Measurements from ENCODE around the gene CCSER1.

Gene CCSER1

DNA sequence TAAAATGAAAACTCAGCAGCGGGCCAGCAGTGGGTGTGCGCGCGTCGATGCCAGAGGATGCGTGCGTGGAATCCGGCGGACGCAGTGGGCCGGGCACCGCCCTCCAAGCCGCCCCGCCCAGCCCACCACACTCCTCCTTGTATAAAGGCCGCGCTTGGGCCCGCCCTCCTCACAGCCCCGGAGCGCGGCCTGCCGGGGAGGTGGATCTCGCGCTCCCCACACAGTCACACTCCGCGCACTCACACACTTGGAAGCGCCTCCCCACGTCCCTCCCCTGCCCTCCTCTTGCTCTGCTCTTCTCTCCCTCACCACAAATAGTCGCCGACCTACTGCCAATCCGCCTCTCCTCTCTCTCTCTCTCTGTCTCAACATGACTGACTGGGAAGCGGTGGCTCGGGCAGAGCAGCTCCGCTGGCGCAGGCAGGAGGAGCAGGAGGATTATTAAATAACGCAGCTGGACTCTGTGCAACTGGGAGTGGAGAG is at the start of gene CCSER1:
CCSER1 (plus strand) TSS at position 172 of the 483 bp plus-strand sequence.
- DNase-seq (ENCODE audit: low spot score) = peak; percentile 92

DNA sequence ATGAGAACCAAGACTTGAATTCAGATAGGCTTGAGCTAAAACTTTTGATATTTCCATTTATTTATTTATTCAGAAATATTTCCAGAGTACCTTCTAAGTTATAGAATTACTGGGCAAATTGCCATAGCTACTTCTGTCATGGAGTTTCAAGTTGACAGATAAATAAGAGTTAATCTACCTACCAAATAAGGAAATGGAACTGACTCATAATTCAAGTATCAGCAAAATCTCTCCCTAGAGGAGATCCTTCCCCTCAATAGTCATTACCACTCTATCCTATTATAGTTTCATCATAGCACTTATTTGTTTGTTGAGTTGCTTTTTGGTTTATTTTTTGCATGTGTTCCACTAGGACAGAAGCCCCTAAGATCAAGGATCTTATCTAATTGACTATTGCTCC is 48.8 kb upstream of the CCSER1 start:
- DNase-seq (ENCODE audit: low spot score) = no peak

DNA sequence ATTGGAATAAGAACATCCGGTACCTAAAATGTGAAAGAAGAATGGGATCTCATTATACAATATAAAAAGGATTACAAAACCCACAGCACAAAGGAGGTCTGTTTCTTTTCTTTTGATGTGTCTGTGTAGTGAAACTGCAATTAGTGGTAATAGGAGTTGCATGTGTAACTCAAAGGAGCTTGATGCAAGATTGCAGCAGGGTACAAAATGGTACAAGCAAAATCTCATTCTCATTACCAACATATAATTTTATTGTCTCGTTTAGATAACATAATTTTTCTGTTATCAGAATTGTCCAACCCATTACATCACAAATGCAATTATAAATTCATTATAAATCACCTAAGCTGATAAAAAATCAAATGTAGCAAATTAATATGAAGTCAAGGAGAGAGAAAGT is 47.1 kb upstream of the CCSER1 start:
- no peak for DNase-seq (ENCODE audit: low spot score)

DNA sequence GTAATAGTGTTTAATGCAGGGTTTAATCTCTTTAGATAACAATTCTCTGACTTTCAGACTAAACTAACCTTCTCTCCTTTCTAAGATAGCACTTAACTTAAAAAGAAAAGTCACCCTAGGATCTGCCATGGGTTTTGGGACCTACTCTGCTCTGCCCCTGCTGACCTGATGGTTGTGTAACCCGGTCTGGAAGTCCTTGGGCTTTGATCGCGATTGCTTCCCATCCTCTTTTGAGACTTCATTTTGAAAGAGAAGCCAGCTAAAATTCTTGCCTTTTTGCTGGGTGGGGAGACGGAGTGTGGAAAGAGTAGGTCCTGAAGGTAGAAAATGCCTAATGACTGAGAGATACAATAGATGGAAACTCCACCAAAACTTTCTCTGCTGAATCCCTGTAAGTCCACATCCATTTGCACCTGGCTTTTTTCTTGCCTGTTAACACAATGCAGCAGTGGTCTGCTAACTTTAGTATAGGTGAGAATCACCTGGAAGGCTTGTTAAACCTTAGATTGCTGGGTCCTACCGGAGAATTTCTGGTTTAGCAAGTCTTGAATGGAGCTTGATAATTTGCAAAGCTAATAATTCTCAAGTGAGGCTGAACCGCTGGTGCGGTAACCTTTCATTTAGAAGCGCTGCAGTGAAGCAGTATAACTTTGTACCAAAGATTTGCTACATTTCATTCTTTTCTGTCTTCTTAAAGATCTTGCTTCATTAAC is 45.6 kb upstream of the CCSER1 start:
- DNase-seq (ENCODE audit: low spot score) = no peak

DNA sequence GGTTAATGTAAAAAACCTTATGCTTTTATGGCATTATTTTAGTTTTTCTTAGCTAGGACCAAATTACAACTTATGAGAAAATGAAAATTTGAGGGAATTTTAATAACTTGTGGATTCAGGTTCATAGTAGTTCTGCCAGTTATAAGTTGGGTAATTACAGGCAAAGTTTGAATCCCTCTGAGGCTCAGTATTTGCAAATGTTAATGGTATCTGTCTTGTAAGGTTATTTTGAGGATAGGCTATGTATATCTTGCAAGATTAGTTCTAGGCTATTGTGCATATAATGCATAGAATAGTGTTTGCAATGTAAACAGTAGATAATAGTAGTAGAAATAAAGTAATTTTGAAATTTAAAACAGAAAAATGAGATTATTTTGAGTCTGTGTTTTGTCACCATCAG is 44.7 kb upstream of the CCSER1 start:
- no peak for DNase-seq (ENCODE audit: low spot score)

DNA sequence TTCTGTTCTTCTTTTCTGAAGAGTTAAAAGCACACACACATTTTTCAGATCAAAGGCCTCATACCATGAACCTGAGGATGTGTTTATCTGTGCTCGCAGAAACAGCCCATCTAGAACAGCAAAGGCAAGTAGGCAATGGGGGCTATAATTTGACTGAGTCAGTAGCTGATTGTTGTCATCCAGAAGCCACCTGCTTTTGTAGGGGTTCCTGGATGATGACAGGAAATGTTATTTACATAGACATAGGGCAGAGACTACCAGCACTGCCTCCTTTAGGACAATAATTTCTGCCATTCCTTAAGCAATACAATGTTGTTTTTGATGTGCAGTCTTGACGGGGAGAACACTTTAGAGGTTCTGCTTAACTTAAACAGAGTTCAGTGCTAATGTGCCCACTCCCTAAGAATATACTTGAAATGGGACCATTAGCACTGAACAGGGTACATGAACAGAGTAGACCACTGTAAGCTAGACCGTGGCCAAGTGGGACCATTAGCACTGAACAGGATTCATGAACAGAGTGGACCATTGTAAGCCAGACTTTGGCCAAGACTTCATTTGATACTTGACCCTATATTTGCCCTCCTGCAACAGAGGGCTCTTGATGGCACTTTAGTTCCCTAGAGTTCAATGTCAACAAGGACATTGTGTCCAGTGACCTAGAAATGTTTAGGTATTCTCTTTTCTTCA is 42.8 kb upstream of the CCSER1 start:
- no peak for DNase-seq (ENCODE audit: low spot score)

DNA sequence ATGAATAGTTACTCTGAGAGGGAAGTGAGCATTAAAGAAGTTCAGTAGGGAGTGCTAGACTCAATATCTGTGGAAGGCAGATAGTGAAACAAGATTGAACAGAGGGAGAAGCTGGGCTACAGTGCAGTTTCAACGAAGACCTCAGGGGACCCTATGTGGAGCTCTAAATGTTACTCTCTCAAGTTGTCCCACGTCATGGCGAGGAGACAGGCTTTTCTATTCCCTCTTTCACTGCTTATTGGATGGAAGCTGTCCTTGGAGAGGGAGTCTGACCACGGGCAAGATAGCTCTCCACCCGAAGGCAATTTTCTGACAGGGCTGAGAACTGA is 42.3 kb upstream of the CCSER1 start:
- no peak for DNase-seq (ENCODE audit: low spot score)

DNA sequence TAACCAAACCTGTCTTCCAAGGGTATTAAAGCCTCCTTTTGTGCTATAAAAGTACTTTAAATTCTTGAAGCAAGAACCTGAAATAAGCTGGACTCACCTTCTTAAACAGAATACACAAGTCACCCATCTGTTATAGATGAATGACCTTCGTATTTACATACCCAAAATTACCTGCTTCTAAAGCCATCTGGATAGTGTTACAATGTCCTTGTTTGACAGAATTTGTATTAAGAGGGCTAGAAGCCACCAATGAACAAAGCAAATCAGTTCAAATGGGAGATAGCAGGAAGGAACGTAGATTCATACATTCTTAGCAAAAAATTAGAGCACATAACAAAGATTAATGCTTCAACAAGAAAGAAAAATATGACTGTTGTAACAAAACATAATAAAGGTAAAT is 33.7 kb upstream of the CCSER1 start:
- no peak for DNase-seq (ENCODE audit: low spot score)

DNA sequence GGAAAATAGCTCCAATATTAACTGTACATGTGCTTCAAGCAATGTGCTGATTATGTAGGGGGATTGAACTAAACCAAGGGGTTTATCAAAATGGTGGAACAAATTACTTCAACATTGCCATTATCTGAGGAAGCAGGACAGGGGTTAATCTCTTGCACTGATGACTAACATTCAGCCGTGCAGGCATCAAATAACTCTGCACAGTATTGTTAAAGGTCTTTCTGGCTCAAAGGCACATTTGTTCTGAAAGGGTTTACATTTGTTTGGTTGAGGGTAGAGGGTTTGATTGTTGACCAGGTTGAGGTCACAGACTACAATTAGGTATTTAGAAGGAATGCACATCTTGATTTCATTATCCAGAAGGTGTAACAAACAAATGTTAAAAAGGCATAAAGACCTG is 32.2 kb upstream of the CCSER1 start:
- DNase-seq (ENCODE audit: low spot score) = no peak

DNA sequence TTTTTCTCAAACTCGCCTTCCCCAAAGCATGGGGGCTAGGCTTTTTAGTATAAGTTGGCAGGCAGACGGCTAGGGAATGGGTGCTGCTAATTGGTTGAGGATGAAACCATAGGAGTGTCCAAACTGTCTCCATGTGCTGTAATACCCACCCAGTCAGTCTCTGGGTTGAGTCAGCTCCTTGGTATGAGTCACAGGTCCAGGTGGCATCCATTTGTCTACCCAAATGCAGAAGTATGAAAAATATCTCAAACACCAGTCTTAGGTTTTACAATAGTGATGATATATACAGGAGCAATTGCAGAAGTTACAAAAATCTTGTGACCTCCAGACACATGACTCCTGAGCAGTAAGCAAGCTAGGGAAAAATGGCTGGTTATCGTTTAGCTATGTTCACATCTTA is 27.4 kb upstream of the CCSER1 start:
- DNase-seq (ENCODE audit: low spot score) = no peak

DNA sequence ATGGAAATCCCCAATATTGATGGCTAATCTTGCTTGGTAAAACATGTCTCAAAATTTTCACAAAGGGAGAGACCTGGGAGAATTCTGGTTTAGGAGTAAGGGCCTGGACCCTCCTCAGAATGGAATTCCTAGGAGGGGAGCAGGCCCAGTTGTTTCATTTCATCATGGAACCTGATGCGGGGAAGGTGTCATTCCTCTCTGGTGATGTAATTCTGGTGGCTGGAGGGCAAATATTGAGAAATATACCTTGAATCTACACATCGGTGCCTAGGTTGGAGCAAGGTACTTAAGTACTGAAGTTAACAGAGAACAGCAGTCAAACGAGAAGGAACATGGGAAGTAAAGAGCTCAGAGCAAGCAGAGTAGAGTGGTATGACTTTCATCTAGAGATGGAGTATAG is 23.2 kb upstream of the CCSER1 start:
- DNase-seq (ENCODE audit: low spot score) = no peak

DNA sequence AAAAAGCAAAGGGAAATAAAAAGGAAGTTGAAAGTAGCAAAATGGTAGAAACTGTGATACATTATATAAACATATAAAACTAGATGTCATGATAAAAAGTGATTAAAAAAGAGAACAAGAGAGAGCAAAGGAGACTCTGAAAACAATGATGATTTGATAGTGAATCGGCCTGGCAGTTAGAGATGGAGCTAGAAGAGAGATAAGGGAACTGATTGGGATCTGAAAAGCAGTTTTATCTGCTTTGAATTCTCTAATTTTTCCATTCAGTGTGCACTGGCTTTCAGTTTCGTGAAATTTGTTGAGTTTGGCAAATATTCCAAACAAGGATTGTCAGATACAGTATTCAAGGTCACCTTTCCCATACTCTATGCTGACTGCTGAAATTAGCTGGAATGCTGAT is 21.9 kb upstream of the CCSER1 start:
- DNase-seq (ENCODE audit: low spot score) = no peak

DNA sequence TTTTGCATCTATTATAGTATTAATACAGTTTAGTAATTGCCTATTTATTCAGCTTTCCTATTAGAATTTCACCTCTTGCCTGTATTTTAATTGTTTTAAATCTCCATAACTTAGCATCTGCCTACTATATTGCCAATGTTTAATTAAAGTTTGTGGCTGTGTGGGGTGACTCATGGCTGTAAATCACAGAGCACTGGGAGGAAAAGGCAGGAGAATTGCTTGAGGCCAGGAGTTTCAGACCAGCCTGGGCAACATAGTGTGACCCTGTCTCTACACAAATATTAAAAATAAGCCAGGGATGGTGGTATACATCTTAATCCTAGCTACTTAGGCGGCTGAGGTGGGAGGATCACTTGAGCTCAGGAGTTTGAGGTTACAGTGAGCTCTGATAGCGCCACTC is 14.5 kb upstream of the CCSER1 start:
- no peak for DNase-seq (ENCODE audit: low spot score)

DNA sequence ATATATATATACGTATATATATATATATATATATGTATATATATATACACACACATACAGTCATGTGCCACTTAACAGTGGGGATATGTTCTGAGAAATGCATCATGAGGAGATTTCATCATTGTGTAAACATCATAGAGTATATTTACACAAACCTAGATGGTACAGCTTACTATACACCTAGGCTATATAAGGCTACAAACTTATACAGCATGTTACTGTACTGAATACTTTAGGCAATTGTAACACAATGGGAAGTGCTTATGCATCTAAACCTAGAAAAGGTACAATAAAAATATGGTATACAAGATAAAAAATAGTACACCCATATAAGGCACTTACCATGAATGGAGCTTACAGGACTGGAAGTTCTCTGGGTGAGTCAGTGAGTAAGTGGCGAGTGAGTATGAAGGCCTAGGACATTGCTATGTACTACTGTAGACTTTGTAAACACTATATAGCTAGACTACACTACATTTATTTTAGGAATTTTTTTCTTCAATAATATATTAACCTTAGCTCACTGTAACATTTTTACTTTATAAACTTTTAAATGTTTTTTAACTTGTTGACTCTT is 13.2 kb upstream of the CCSER1 start:
- DNase-seq (ENCODE audit: low spot score) = no peak

DNA sequence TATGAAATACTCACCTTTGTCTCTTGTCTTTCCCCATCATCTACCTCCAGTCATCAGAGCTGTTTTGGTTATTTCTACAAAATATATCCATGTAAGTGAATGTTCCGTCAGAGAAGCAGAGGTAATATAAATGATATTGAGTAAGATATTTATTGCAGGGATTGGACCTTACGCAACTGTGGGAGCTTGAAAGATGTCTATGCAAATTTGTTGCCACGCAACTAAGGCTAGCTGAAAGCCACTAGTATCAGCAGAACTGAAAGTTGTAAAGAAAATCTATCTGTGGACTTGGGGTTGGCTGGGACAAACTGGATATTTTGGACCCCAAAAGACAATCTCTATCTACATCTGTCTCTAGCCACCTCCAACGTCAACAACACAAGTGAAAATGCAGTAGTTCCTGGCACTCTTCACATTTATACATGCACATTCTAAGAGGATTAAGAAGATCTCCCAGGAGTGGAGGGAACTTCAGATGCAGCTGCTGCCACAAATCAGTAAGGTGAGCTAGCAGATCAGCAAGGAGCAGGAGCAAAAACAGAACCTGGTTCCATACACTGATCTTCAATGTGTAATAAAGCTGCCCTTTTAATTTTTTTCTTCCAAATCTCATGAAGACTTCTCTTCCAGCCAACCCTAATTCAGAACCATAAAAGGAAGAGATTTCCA is 8.5 kb upstream of the CCSER1 start:
- DNase-seq (ENCODE audit: low spot score) = peak; percentile 36

DNA sequence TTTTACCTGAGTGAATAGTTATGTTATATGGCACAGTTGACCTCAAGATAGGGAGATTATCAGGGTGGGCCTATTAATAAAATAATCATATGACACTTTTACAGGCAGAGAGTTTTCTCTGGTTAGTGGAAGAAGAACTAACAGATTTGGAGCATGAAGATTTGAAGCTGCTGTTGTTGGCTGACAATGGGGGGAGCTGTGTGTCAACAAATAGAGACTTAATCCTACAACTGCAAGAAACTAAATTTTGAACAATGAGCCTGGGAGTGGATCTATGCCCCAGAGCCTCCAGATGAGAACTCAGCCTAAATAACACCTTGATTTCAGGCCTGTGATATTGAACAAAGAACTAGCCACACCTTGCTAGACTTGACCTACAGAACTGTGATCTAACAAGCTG is 7.2 kb upstream of the CCSER1 start:
- DNase-seq (ENCODE audit: low spot score) = peak; percentile 37

DNA sequence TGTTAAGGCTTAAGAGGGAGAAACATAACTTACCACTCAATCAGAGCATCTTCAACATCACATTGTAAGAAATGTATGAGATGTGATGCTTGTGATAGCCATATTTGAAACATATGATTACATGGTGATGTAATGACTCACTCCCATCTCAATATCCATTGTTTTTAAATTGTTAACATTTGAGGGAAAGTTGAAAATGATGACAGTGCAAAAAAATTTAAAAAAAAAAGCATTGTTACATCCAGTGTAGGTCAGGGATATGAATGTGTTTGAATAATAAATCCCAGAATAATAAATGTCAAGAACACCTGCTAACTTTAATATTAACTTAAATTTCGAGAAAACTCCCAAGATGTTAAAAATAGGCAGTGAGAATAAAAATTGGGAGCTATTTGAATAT is 6.4 kb upstream of the CCSER1 start:
- no peak for DNase-seq (ENCODE audit: low spot score)

DNA sequence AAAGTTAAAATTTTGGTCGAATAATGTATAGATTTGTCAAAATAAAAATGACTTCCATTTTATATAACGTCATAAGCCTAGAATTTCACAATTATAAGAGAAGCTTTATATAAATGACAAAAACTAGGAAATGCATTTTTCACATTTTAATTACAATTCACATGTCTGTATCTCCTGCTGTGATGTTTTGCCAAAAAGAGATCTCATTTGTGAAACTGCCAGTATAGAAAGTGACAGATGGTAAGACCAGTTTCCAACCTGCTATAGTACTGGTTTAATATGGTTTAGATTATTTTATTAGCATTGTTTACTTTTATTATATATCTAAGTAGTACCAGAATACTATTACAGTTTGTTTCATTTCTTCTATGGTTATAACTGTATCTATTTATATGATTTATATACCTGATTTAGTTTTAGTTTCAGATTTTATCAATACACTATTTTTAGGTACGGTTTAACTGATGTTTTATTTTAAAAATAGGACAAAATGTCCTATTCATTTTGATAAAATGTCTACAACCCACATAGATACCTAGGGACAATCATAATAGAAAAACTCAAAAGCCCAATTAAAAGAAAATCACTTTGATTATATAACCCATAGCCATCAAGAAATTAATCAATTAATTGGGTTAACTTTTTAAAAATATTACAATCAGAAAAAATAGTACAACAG is 5.4 kb upstream of the CCSER1 start:
- DNase-seq (ENCODE audit: low spot score) = no peak

DNA sequence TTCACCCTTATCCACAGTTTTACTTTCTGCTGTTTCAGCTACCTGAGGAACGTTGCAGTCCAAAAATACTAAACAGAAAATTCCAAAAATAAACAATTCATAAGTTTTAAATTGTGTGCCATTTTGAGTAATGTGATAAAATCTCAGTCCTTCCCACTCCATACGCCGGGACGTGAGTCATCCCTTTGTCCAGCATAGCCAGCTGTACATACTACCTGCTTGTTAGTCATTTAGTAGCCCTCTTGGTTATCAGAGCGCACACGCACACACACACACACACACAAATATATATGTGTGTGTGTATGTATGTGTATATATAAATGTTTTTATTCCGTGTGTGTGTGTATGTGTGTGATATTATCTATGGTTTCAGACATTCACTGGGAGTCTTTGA is 4.8 kb upstream of the CCSER1 start:
- no peak for DNase-seq (ENCODE audit: low spot score)

DNA sequence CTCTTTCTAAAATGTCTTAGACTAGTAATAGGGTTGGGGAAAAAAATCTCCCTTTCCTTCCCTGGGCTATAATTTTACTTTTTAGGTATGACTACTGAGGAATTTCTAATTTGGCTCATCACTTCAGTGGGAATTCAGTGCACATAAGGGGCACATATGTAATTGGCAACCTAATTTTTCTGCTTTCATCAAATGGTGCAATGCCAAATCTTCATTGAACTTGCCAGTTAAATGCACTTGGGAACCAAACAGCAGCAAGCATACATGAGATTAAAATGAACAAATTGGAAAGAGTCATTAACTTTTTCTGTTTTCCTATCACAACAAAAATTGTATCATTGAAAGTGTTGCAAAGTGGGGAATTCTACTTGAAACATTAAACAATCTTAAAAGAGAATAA is 2.9 kb upstream of the CCSER1 start:
- DNase-seq (ENCODE audit: low spot score) = no peak

DNA sequence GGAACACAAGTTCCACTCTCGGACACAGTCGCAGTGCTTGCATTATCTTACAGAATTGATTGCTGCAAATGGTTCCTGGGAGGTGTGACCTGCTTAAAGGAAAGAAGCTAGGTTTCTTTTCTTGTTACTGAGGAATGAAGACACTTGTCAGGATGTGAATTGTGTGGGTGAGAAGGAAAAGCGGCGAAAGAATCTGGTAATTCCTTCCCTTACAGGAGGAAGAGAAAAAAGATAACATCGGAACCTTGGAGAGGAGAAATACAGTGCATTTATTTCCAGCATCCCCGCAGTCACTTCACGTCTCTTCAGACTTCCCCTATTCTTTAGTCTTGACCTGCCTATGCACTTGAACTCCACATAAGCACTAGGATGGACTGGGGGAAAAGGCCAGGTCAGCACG is 389 bp upstream of the CCSER1 start:
- DNase-seq (ENCODE audit: low spot score) = no peak

DNA sequence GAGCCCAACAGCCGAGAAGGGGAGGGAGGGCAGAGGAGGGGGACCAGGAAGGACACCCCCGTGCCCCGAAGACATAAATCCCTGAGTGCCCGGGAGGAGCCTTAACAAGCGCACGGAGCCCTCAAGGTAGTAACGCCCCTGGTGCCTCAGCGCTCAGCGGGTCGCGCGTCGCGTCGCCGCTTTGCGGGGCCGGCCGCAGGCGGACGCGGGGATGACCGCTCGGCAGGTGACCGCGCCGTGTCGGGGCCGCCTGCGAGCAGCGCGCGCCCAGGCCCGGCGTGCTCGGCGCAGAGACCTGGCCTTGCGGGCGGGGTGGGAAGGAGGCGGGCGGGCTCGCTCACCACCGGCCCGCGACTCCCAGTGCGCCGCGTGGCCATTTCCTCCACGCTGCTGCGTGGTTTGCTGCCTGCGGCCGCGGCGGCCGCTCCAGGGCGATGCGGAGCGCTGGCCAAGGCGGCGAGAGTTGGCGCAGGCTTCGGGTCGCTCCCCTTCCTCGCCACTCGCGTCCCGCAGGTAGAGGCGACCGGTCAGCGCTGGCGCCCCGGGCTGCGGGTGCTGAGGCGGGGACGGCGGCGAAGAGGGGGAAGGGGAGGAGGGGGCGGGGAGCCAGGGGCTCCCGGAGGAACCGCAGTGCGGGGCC is 632 bp downstream of the CCSER1 start:
- DNase-seq (ENCODE audit: low spot score) = peak; percentile 75
